H54 (cell line): ENCODE data around the gene CDC25B.
A peak's percentile ranks its signal among the peaks of the same experiment; 100 is the strongest.
"Not testable (repeated sequence)": the region's sequence is repeated elsewhere in the genome, so short reads cannot be mapped to it uniquely, and the experiment has no call there.

ENCODE experiments used
- DNase-seq: peaks from one replicate; pipeline ENCODE4 v3.0.0; 2011; ENCODE audit warnings: low spot score, mixed read lengths; ENCODE audit not compliant: insufficient read length
- FAIRE-seq: peaks from 3 replicates; lab custom pipeline; 2011; peaks lifted over from hg19 to GRCh38; lab: Jason Lieb, UNC
- POLR2A ChIP-seq: IDR thresholded peaks from 2 replicates; pipeline ENCODE4 v1.6.1; 2011; ENCODE audit warnings: low read depth, mild to moderate bottlenecking, low read length

Gene CDC25B

GRCh38 chr20:3828798-3829197 is 32.7 kb downstream of the CDC25B start:
- no peak for TF ChIP-seq POLR2A
- no peak for FAIRE-seq
- DNase-seq: no peak

- not testable (repeated sequence) for DNase-seq, FAIRE-seq
These were observed 33.8 kb downstream of the CDC25B start for GRCh38 chr20:3829891-3830290.

GRCh38 chr20:3836132-3836531 is 40.0 kb downstream of the CDC25B start:
- no peak for FAIRE-seq
- no peak for DNase-seq
- no peak for TF ChIP-seq POLR2A

- no peak for TF ChIP-seq POLR2A
- FAIRE-seq: no peak
These were observed 43.2 kb downstream of the CDC25B start for GRCh38 chr20:3839328-3839727.

GRCh38 chr20:3840201-3840600 is 44.1 kb downstream of the CDC25B start:
- not testable (repeated sequence) for DNase-seq, FAIRE-seq

More at GRCh38 chr20:3839328-3839727, 43.2 kb downstream of the CDC25B start:
- no peak for DNase-seq

- TF ChIP-seq POLR2A: no peak
- FAIRE-seq (no peak), DNase-seq (no peak)
These were observed 46.3 kb downstream of the CDC25B start for GRCh38 chr20:3842348-3842930.

- DNase-seq: peak; percentile 87
- FAIRE-seq: no peak
- TF ChIP-seq POLR2A: no peak
These were observed 47.4 kb downstream of the CDC25B start for GRCh38 chr20:3843490-3843889.

GRCh38 chr20:3843990-3844619 is 48.0 kb downstream of the CDC25B start:
- not testable (repeated sequence) for FAIRE-seq, DNase-seq

GRCh38 chr20:3846378-3846739 is 50.2 kb downstream of the CDC25B start:
- TF ChIP-seq POLR2A: no peak
- no peak for FAIRE-seq

GRCh38 chr20:3846740-3847428 is 50.8 kb downstream of the CDC25B start, which contains the start of gene MAVS:
Gene MAVS, plus strand, starts transcription at chr20:3846834. Its CDS starts 7,791 bp downstream, at chr20:3854625.
- peak; percentile 81 for DNase-seq
- FAIRE-seq: no peak
- peak; percentile 62; the same call in 1 of the 2 replicates for TF ChIP-seq POLR2A

More at GRCh38 chr20:3846378-3846739, 50.2 kb downstream of the CDC25B start:
- no peak for DNase-seq

GRCh38 chr20:3847429-3847940 is 51.4 kb downstream of the CDC25B start:
- no peak for TF ChIP-seq POLR2A
- no peak for FAIRE-seq
- DNase-seq: no peak

- TF ChIP-seq POLR2A: no peak
- FAIRE-seq: no peak
These were observed 52.5 kb downstream of the CDC25B start for GRCh38 chr20:3848565-3848964.

GRCh38 chr20:3854462-3854871 is 58.4 kb downstream of the CDC25B start:
- no peak for FAIRE-seq
- TF ChIP-seq POLR2A: no peak

More at GRCh38 chr20:3848565-3848964, 52.5 kb downstream of the CDC25B start:
- no peak for DNase-seq

More at GRCh38 chr20:3854462-3854871, 58.4 kb downstream of the CDC25B start:
- DNase-seq: no peak
